ENCODE data around the gene C1orf35. TPM values are rescaled to one million over a fixed set of nuclear protein-coding genes. Genes with fewer than 3 reads are reported as not detected.

C1orf35 gene
- polyA plus RNA-seq, 3 donors from 2014 or later: 1.8 to 21.7 (median 16.6) TPM

DNA sequence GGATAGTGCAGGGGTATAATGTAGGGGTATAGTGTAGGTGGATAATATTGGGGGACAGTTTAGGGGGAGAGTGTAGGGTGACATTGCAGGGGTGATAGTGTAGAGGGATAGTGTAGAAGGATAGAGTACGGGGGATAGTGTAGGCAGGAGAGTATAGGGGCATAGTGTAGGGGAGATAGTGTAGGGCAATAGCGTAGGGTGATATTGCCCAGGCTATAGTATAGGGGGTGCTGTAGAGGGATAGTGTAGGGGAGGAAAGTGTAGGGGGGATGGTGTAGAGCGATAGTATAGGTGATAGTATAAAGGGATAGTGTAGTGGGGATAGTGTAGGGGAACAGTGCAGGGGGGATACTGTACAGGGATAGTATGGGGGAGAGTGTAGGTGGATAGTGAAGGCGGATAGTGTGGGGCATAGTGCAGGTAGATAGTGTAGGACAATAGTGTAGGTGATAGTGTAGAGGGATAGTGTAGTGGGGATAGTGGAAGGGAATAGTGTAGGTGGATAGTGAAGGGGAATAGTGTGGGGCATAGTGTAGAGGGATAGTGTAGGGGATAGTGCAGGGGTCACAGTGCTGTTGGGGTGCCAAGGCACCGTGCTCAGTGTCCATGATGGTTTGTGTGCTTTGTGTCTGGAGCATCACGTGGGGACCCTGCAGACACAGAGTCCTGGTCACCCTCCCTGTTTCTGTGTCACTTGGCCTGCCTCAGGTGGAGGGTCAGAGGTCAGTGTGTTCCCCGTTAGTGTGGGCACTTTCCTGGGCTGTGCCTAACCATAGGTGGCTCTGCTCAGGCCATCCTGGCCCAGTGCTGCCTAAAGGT lies 31.1 kb downstream of the C1orf35 start:
- peak overlapping the region in 1 of 6 donors; percentile 14 for H3K27ac Mint-ChIP-seq
- H3K36me3 Mint-ChIP-seq: no peaks in the 10 kb centered on the region
- no peaks in the 10 kb centered on the region for H3K9me3 Mint-ChIP-seq
- no peak overlapping the region for H3K4me3 Mint-ChIP-seq
- H3K4me1 Mint-ChIP-seq: no peaks in the 10 kb centered on the region
- H3K27me3 Mint-ChIP-seq (ENCODE audit: low read depth in 3 of 3): peaks cover 0 to 9% (median 1%) of the 10 kb centered on the region in 3 donors
- DNase-seq: no peak

DNA sequence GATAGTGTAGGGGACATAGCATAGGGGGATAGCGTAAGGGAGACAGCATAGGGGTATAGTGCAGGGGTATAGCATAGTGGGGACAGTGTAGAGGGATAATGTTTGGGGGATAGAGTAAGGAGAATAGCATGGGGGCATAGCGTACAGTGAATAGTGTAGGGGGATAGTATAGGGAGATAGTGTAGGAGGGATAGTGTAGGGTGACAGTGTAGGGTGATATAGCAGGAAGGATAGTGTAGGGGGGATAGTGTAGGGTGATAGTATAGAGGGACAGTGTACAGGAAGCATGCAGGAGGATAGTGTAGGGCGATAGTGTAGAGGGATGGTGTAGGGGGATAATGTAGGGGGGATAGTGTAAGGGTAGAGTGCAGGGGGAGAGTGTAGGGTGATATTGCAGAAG lies 32.3 kb downstream of the C1orf35 start:
- Mint-ChIP-seq H3K27ac (no peak overlapping the region), H3K9me3 (no peaks in the 10 kb centered on the region), H3K4me1 (no peaks in the 10 kb centered on the region), H3K27me3 (ENCODE audit: low read depth in 3 of 3) (peaks cover 1 to 15% (median 3%) of the 10 kb centered on the region in 3 donors), H3K36me3 (no peaks in the 10 kb centered on the region), H3K4me3 (no peak overlapping the region)
- DNase-seq: no peak

DNA sequence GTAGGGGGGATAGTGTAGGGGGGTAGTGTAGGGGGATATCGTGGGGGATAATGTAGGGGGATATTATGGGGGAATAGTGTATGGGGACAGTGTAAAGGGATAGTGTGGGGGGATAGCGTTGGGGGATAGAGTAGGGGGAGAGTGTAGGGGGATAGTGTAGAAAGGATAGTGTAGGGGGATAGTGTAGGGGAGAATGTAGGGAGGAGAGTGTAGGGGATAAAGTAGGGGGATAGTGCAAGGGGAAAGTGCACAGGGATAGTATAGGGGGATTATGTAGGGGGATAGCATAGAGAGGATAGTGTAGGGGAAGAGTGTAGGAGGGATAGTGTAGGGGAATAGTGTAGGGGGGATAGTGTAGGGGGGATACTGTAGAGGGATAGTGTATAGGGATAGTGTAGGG lies 33.0 kb downstream of the C1orf35 start:
- H3K9me3 Mint-ChIP-seq: no peaks in the 10 kb centered on the region
- DNase-seq: no peak
- H3K27ac Mint-ChIP-seq: no peak overlapping the region
- no peaks in the 10 kb centered on the region for H3K36me3 Mint-ChIP-seq
- H3K27me3 Mint-ChIP-seq (ENCODE audit: low read depth in 3 of 3): peaks cover 1 to 19% (median 3%) of the 10 kb centered on the region in 3 donors
- no peaks in the 10 kb centered on the region for H3K4me1 Mint-ChIP-seq
- H3K4me3 Mint-ChIP-seq: no peak overlapping the region

GRCh38 chr1:228068359-228068758 lies 34.8 kb downstream of the C1orf35 start:
- DNase-seq: no peak
- Mint-ChIP-seq H3K4me3 (no peak overlapping the region), H3K9me3 (no peaks in the 10 kb centered on the region), H3K27me3 (ENCODE audit: low read depth in 3 of 3) (peaks cover 1 to 18% (median 4%) of the 10 kb centered on the region in 3 donors), H3K36me3 (no peaks in the 10 kb centered on the region), H3K4me1 (no peaks in the 10 kb centered on the region), H3K27ac (no peak overlapping the region)

- peaks cover 1 to 18% (median 4%) of the 10 kb centered on the region in 3 donors for H3K27me3 Mint-ChIP-seq (ENCODE audit: low read depth in 3 of 3)
- H3K4me1 Mint-ChIP-seq: no peaks in the 10 kb centered on the region
- H3K27ac Mint-ChIP-seq: no peak overlapping the region
- H3K4me3 Mint-ChIP-seq: no peak overlapping the region
- H3K36me3 Mint-ChIP-seq: no peaks in the 10 kb centered on the region
- no peaks in the 10 kb centered on the region for H3K9me3 Mint-ChIP-seq
- DNase-seq: no peak
Measured at GRCh38 chr1:228066891-228067654, 36.1 kb downstream of the C1orf35 start.

DNA sequence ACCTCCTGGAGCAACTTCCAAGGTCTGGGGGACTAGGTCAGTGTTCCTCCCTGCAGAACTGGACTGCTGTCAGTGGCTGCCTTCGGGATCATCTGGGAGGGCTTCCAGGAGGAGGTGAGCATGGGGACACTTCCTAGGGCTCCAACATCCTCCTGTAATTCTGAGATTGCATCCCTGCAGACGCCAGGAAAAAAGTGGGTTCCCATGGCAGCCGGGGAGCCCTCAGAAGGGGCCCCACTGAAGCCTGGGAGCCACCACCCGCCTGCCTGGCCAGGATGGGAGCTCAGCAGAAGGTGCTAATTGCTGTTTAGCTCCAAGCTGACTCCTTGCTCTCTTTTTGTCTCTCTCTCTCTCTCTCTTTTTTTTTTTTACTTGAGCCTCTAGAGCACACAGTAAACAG lies 36.7 kb downstream of the C1orf35 start:
- no peaks in the 10 kb centered on the region for H3K4me1 Mint-ChIP-seq
- H3K9me3 Mint-ChIP-seq: no peaks in the 10 kb centered on the region
- DNase-seq: no peak
- H3K4me3 Mint-ChIP-seq: no peak overlapping the region
- H3K27ac Mint-ChIP-seq: no peak overlapping the region
- H3K36me3 Mint-ChIP-seq: no peaks in the 10 kb centered on the region
- peaks cover 3 to 18% (median 4%) of the 10 kb centered on the region in 3 donors for H3K27me3 Mint-ChIP-seq (ENCODE audit: low read depth in 3 of 3)

- H3K4me1 Mint-ChIP-seq: peaks cover 3 to 6% of the 10 kb centered on the region in 2 donors
- no peaks in the 10 kb centered on the region for H3K9me3 Mint-ChIP-seq
- no peak overlapping the region for H3K4me3 Mint-ChIP-seq
- no peak overlapping the region for H3K27ac Mint-ChIP-seq
- H3K36me3 Mint-ChIP-seq: peaks cover 0 to 4% (median 0%) of the 10 kb centered on the region in 3 donors
- DNase-seq: no peak
- H3K27me3 Mint-ChIP-seq (ENCODE audit: low read depth in 3 of 3): peaks cover 5 to 21% (median 8%) of the 10 kb centered on the region in 3 donors
Measured at GRCh38 chr1:228065543-228066347, 37.4 kb downstream of the C1orf35 start.

- Mint-ChIP-seq H3K4me1 (peaks cover 6 to 7% of the 10 kb centered on the region in 2 donors), H3K4me3 (no peak overlapping the region), H3K36me3 (peaks cover 0 to 4% (median 0%) of the 10 kb centered on the region in 3 donors), H3K27ac (no peak overlapping the region), H3K9me3 (no peaks in the 10 kb centered on the region), H3K27me3 (ENCODE audit: low read depth in 3 of 3) (peaks cover 5 to 25% (median 10%) of the 10 kb centered on the region in 3 donors)
- no peak for DNase-seq
Measured at GRCh38 chr1:228064741-228065542, 38.2 kb downstream of the C1orf35 start.

- H3K27me3 Mint-ChIP-seq (ENCODE audit: low read depth in 3 of 3): peaks cover 5 to 29% (median 13%) of the 10 kb centered on the region in 3 donors
- H3K4me1 Mint-ChIP-seq: peaks cover 7 to 9% of the 10 kb centered on the region in 2 donors
- no peak overlapping the region for H3K27ac Mint-ChIP-seq
- peaks cover 0 to 4% (median 0%) of the 10 kb centered on the region in 3 donors for H3K36me3 Mint-ChIP-seq
- H3K9me3 Mint-ChIP-seq: no peaks in the 10 kb centered on the region
- DNase-seq: no peak
- no peak overlapping the region for H3K4me3 Mint-ChIP-seq
Measured at GRCh38 chr1:228064296-228064695, 38.8 kb downstream of the C1orf35 start.

GRCh38 chr1:228063251-228064191 lies 39.6 kb downstream of the C1orf35 start:
- Mint-ChIP-seq H3K4me1 (peaks cover 7 to 9% of the 10 kb centered on the region in 2 donors), H3K4me3 (no peak overlapping the region), H3K9me3 (no peaks in the 10 kb centered on the region), H3K36me3 (peaks cover 0 to 4% (median 0%) of the 10 kb centered on the region in 3 donors), H3K27ac (no peak overlapping the region), H3K27me3 (ENCODE audit: low read depth in 3 of 3) (peaks cover 6 to 29% (median 14%) of the 10 kb centered on the region in 3 donors)
- no peak for DNase-seq

DNA sequence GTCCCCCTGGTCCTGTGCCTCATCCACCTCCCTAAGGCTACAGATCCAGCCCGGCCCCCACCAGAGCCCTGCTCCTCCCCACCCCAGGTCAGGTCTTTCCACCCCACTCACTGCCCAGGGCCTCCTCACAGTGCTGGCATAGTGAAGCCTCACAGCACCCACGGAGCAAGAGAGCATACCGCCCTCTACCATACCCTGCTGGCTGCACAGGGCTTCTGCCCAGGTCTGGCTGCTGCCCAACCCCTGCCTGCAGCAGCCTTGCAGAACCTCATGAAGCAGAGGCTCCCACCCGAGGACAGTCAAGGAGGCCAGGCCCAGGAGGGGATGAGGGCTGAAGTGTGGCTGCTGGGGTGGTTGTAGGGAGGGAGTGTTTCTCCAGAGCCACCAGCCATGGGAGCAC lies 40.3 kb downstream of the C1orf35 start:
- H3K4me3 Mint-ChIP-seq: no peak overlapping the region
- DNase-seq: no peak
- H3K9me3 Mint-ChIP-seq: no peaks in the 10 kb centered on the region
- peaks cover 11 to 29% (median 19%) of the 10 kb centered on the region in 3 donors for H3K27me3 Mint-ChIP-seq (ENCODE audit: low read depth in 3 of 3)
- peaks cover 7 to 9% of the 10 kb centered on the region in 2 donors for H3K4me1 Mint-ChIP-seq
- H3K36me3 Mint-ChIP-seq: peaks cover 0 to 4% (median 0%) of the 10 kb centered on the region in 3 donors
- no peak overlapping the region for H3K27ac Mint-ChIP-seq

Data from immature natural killer cell (primary cell).